Stimulated activated CD4-positive, alpha-beta T cell treated with anti-CD3 and anti-CD28 coated beads, TNF-alpha, amount 100 ng/mL, for 24 hours (primary cell): ENCODE data around the gene SPTAN1.
"Not testable (repeated sequence)": the region's sequence is repeated elsewhere in the genome, so short reads cannot be mapped to it uniquely, and the experiment has no call there.

ENCODE experiments used
- DNase-seq, 3 experiments: peaks; one replicate each; pipeline ENCODE4 v3.0.0-alpha.2; 2020; ENCODE audit warnings: low read depth in 3 of 3

The SPTAN1 gene

DNA sequence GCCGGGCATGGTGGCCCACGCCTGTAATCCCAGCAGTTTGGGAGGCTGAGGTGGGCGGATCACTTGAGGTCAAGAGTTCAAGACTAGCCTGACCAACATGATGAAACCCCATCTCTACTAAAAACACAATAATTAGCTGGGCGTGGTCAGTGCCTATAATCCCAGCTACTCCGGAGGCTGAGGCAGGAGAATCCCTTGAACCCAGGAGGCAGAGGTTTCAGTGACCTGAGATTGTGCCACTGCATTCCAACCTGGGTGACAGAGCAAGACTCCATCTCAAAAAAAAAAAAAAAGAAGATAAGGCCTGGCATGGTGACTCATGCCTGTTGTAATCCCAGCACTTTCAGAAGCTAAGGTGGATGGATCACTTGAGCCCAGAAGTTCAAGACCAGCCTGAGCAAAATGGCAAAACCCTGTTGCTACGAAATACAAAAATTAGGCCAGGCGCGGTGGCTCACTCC is 114.1 kb downstream of the SPTAN1 start:
- DNase-seq: not testable (repeated sequence)

DNA sequence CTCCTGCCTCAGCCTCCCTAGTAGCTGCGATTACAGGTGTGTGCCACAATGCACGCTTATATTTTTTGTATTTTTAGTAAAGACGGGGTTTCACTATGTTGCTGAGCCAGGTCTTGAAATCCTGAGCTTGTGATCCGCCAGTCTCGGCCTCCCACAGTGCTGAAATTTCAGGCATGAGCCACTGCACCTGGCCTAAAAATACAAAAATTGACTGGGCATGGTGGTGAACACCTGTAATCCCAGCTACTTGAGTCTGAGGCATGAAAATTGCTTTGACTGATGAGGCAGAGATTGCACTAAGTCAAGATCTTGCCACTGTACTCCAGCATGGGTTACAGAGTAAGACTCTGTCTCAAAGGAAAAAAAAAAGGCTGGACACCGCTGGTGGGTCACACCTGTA is 117.4 kb downstream of the SPTAN1 start:
- no peak for DNase-seq

DNA sequence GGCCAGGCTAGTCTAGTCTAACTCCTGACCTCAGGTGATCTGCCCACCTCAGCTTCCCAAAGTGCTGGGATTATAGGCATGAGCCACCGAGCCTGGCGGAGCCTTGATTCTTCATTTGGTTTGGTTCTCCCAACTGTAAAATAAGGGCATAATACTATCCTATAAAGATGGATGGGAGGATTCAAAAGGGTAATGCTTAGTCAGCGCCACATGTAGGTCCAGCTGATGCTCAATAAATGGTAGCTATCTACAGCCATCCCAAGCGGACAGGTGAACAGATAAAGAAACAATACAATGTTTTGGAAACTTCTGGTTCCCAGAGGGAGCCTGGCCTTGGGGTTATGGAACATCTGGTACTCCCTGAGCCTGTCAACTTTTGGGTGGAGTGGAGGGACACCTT is 123.0 kb downstream of the SPTAN1 start:
- DNase-seq: no peak

- no peak for DNase-seq
Observed at GRCh38 chr9:128677794-128678193, 125.4 kb downstream of the SPTAN1 start.
